Ascending aorta (tissue), 2 donors: Measurements from ENCODE around the gene TSHB. TPM values are rescaled to one million over a fixed set of nuclear protein-coding genes. Genes with fewer than 3 reads are reported as not detected.

Experiments used
- DNase-seq, 2 donors: peaks; one replicate each; pipeline ENCODE4 v3.0.0-alpha.2; 2019; ENCODE audit warnings: low spot score in 2 of 2
- H3K27ac ChIP-seq, 2 donors: fragments of 200-600 bp; sonication (generic); one replicate each; pipeline ENCODE4 v1.5.1; 2016 to 2017; ENCODE audit warnings: mild to moderate bottlenecking in 1 of 2
- H3K27me3 ChIP-seq: fragments of 200-600 bp; sonication (generic); one replicate; pipeline ENCODE4 v1.5.1; 2017
- H3K36me3 ChIP-seq, 2 donors: fragments of 200-600 bp; sonication (generic); one replicate each; pipeline ENCODE4 v1.5.1; 2016
- H3K4me1 ChIP-seq, 2 donors: fragments of 200-600 bp; sonication (generic); one replicate each; pipeline ENCODE4 v1.5.1; 2016 to 2017; ENCODE audit warnings: mild to moderate bottlenecking in 1 of 2
- H3K4me3 ChIP-seq, 2 donors: fragments of 200-600 bp; sonication (generic); one replicate each; pipeline ENCODE4 v1.5.1; 2016 to 2017; ENCODE audit warnings: mild to moderate bottlenecking in 1 of 2
- H3K9me3 ChIP-seq, 2 donors: fragments of 200-600 bp; sonication (generic); one replicate each; pipeline ENCODE4 v1.5.1; 2016
- CTCF ChIP-seq, 3 experiments: fragments of 200-600 bp in 2 of 3; fragments of 450-650 bp in 1 of 3; sonication (generic) in 2 of 3; IDR thresholded peaks; one replicate each; pipeline ENCODE4 v1.5.1; 2016 to 2019; ENCODE audit warnings: antibody characterized with exemption in 3 of 3, mild to moderate bottlenecking in 1 of 3, moderate library complexity in 1 of 3
- intact Hi-C: fragments of 100-400 bp; cut with DNase I; formaldehyde crosslinking; loops from one replicate; pipeline ENCODE4 v1.15.1; 2023
- total RNA-seq: library from RNA; depleted of rRNA; stranded (reverse); fragments of >200 nt; gene quantifications from one replicate; pipeline ENCODE4 v1.1.0, GENCODE V29; 2016

Gene TSHB
- total RNA-seq, 1 donor from 2014 or later, result not detected

DNA sequence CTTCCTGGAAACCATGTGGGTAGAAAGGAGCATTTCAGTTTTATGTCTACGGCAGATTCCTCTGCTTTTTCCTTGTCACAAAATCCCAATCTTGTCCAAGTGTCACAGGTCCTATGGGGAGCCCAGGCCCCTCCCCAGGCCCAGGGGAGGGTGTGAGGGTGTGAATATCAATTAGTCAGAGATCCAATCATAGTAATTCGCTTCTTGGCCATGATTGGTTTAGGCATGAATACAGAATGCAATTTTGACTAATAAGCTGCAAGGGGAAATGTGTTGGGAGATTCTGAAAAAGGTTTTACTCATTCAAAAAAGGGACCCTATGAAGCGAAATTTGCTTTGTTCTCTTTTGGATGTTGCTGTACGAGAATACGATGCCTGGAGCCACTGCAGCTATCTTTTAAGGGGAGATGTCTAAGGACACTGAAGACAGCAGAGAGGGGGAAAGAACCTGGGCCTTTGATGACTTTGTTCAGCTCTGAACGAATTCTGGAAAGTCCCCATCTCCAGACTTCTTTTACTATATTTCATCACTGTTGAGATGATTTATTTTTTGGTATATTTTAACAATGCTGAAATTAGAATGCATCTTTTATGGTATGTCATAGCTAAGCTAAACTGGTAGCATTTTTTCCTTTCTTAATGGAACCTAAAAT, 41.5 kb downstream of the TSHB start:
- Histone ChIP-seq H3K27me3 (no peaks in the 10 kb centered on the region), H3K4me1 (peaks cover 17 to 68% of the 10 kb centered on the region in 2 donors), H3K9me3 (no peaks in the 10 kb centered on the region), H3K27ac (peak overlapping the region in 1 of 2 donors; percentile 86), H3K36me3 (no peaks in the 10 kb centered on the region), H3K4me3 (no peak overlapping the region)
- intact Hi-C loops, result loop anchor here (5.0 to 10.0 kb wide), 2 partner anchors 261 to 1304 kb away; partner anchors contain the start of gene ATP1A1
- TF ChIP-seq CTCF (IDR thresholded peaks at IDR 0.05), result no peak
- no peak for DNase-seq

DNA sequence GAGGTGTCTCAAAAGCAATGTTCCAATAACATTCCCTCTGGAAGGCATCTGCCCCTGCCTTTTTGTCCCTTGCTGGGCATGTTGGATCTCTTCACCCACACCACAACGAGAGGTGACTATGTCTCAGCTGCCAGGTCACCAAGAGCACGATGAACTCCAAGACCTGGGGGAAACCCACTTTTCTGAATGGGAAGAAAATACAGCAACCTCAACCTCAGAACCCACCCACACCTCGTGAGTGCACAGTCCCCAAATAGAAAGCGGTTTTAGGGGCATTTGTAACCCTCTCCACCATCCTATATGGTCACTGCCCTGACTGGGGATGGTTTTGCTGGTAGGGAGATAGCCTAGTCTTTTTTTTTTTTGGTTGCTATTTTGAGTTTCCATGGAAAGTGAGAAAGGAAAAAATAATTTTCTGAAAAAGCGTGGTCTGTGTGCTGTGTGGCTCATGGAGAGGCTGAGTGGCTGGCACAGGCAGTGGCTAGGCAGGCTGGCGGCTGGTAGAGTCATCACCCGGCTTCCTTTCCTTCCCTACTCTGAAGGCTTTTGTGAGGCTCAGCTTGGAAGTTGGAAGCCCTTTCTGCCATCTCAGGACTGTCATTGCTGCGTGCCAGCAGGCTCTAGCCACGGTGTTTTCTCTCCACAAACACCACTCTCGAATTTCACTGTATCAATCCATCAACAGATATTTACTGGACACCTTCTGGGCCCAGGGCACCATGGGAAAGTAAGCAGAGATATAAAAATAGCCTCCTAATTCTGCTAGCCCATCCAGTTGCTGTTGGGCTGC, 43.9 kb downstream of the TSHB start:
- DNase-seq, result no peak
- Histone ChIP-seq H3K27ac (peak overlapping the region; percentile 86 to 88), H3K9me3 (no peaks in the 10 kb centered on the region), H3K4me3 (peak overlapping the region; percentile 2 to 48), H3K36me3 (no peaks in the 10 kb centered on the region), H3K4me1 (peaks cover 6 to 60% of the 10 kb centered on the region in 2 donors), H3K27me3 (no peaks in the 10 kb centered on the region)
- TF ChIP-seq CTCF (IDR thresholded peaks at IDR 0.05), result no peak
- intact Hi-C loops, result loop anchor here (2.0 to 10.0 kb wide), 3 partner anchors 15 to 1301 kb away; partner anchors contain the start of genes ATP1A1 and TSPAN2

- intact Hi-C loops, result loop anchor here (5.0 to 10.0 kb wide), 2 partner anchors 257 to 1300 kb away; partner anchors contain the start of gene ATP1A1
- no peaks in the 10 kb centered on the region for H3K9me3 ChIP-seq
- no peaks in the 10 kb centered on the region for H3K36me3 ChIP-seq
- H3K4me1 ChIP-seq, result peaks cover 6 to 47% of the 10 kb centered on the region in 2 donors
- H3K27me3 ChIP-seq, result no peaks in the 10 kb centered on the region
- DNase-seq, result peak in 1 of 2 donors; percentile 74
- no peak overlapping the region for H3K4me3 ChIP-seq
- TF ChIP-seq CTCF (IDR thresholded peaks at IDR 0.05), result no peak
- H3K27ac ChIP-seq, result peak overlapping the region; percentile 86 to 88
Measured at GRCh38 chr1:115074839-115075534, 45.4 kb downstream of the TSHB start.

GRCh38 chr1:115076384-115076915, 46.8 kb downstream of the TSHB start:
- intact Hi-C loops, result loop anchor here (10.0 kb wide), 1 partner anchor 1298 kb away; the partner anchor contains the start of gene ATP1A1
- Histone ChIP-seq H3K27me3 (no peaks in the 10 kb centered on the region), H3K9me3 (no peaks in the 10 kb centered on the region), H3K4me3 (no peak overlapping the region), H3K27ac (peak overlapping the region; percentile 46 to 86), H3K36me3 (peaks cover 0 to 7% of the 10 kb centered on the region in 2 donors), H3K4me1 (peaks cover 6 to 47% of the 10 kb centered on the region in 2 donors)
- TF ChIP-seq CTCF (IDR thresholded peaks at IDR 0.05), result no peak
- DNase-seq, result peak in 1 of 2 donors; percentile 75
